Colonic mucosa (tissue), 4 donors: Measurements from ENCODE around the gene DLL4. TPM values are rescaled to one million over a fixed set of nuclear protein-coding genes. Genes with fewer than 3 reads are reported as not detected.
"Not testable (repeated sequence)": the region's sequence is repeated elsewhere in the genome, so short reads cannot be mapped to it uniquely, and the experiment has no call there.

Experiments used
- DNase-seq: peaks from one replicate; pipeline ENCODE4 v3.0.0-alpha.2; 2020
- H3K27ac ChIP-seq: fragments of 200-600 bp; one replicate; pipeline ENCODE4 v1.8.0; 2021
- H3K27me3 ChIP-seq: fragments of 200-600 bp; one replicate; pipeline ENCODE4 v1.8.0; 2021
- H3K36me3 ChIP-seq: fragments of 200-600 bp; one replicate; pipeline ENCODE4 v1.8.0; 2021
- H3K4me1 ChIP-seq: fragments of 200-600 bp; one replicate; pipeline ENCODE4 v1.8.0; 2021; ENCODE audit warnings: mild to moderate bottlenecking
- H3K4me3 ChIP-seq: fragments of 200-600 bp; one replicate; pipeline ENCODE4 v1.8.0; 2021
- H3K9ac ChIP-seq, 2 donors: one replicate each; pipeline ENCODE4 v1.7.0; 2013; ENCODE audit warnings: control low read depth in 2 of 2, low read depth in 2 of 2, low read length in 2 of 2
- H3K9me3 ChIP-seq: fragments of 200-600 bp; one replicate; pipeline ENCODE4 v1.8.0; 2021
- CTCF ChIP-seq: fragments of 200-600 bp; IDR thresholded peaks from one replicate; pipeline ENCODE4 v1.8.0; 2022; ENCODE audit warnings: antibody characterized with exemption, mild to moderate bottlenecking
- intact Hi-C: fragments of 100-400 bp; cut with DNase I; formaldehyde crosslinking; loops from one replicate; pipeline ENCODE4 v1.14.1; 2022
- total RNA-seq, 2 donors: library from RNA; stranded (reverse); fragmentation: NEBNext Ultra II Directional in 1 of 2; extraction: Animal tissue kit (Norgen Biotek cat#: 25700) in 1 of 2; gene quantifications; one replicate each; pipeline ENCODE4 v1.2.1, GENCODE V29; 2021
- donor health status: healthy.
- donor health status: DM: no; HTN: no; CAD: no.
- donor health status: DM: no; HTN: no; CAD: no.

DLL4 gene
- total RNA-seq, 2 donors from 2014 or later = 18.5 to 21.6 TPM

GRCh38 chr15:40953713-40954074 is 24.6 kb downstream of the DLL4 start:
- Histone ChIP-seq H3K27ac (peak overlapping the region; percentile 81), H3K9me3 (no peaks in the 10 kb centered on the region), H3K9ac (peak overlapping the region; percentile 81 to 88), H3K36me3 (no peaks in the 10 kb centered on the region), H3K4me3 (peak overlapping the region; percentile 74), H3K27me3 (no peaks in the 10 kb centered on the region), H3K4me1 (peaks cover 9% of the 10 kb centered on the region)
- no peak for DNase-seq
- intact Hi-C loops = no loop called here
- no peak for TF ChIP-seq CTCF

- H3K9me3 ChIP-seq, intact Hi-C loops, H3K4me1 ChIP-seq, H3K36me3 ChIP-seq, H3K9ac ChIP-seq, H3K27ac ChIP-seq, DNase-seq, H3K27me3 ChIP-seq: not testable (repeated sequence)
- peak overlapping the region; percentile 74 for H3K4me3 ChIP-seq
These were observed 25.2 kb downstream of the DLL4 start for GRCh38 chr15:40954158-40954848.

- intact Hi-C loops = no loop called here
- no peak for DNase-seq
- H3K9ac ChIP-seq = no peak overlapping the region
- H3K36me3 ChIP-seq = no peaks in the 10 kb centered on the region
- TF ChIP-seq CTCF = no peak
- no peak overlapping the region for H3K4me3 ChIP-seq
- H3K9me3 ChIP-seq = no peaks in the 10 kb centered on the region
- H3K4me1 ChIP-seq = peaks cover 11% of the 10 kb centered on the region
- H3K27ac ChIP-seq = no peak overlapping the region
- H3K27me3 ChIP-seq = no peaks in the 10 kb centered on the region
These were observed 26.2 kb downstream of the DLL4 start for GRCh38 chr15:40955141-40955903.

- TF ChIP-seq CTCF = no peak
- no peaks in the 10 kb centered on the region for H3K27me3 ChIP-seq
- H3K4me3 ChIP-seq = no peak overlapping the region
- H3K36me3 ChIP-seq = no peaks in the 10 kb centered on the region
- DNase-seq = no peak
- H3K9me3 ChIP-seq = no peaks in the 10 kb centered on the region
- H3K9ac ChIP-seq = peak overlapping the region in 1 of 2 donors; percentile 8
- H3K4me1 ChIP-seq = peaks cover 14% of the 10 kb centered on the region
- no peak overlapping the region for H3K27ac ChIP-seq
- intact Hi-C loops = no loop called here
These were observed 26.9 kb downstream of the DLL4 start for GRCh38 chr15:40955930-40956540.

GRCh38 chr15:40956541-40956982 is 27.4 kb downstream of the DLL4 start:
- peak overlapping the region in 1 of 2 donors; percentile 6 for H3K9ac ChIP-seq
- no peak for TF ChIP-seq CTCF
- H3K4me3 ChIP-seq = no peak overlapping the region
- no peak overlapping the region for H3K27ac ChIP-seq
- no peaks in the 10 kb centered on the region for H3K9me3 ChIP-seq
- intact Hi-C loops = no loop called here
- no peaks in the 10 kb centered on the region for H3K36me3 ChIP-seq
- H3K4me1 ChIP-seq = peaks cover 14% of the 10 kb centered on the region
- no peak for DNase-seq
- H3K27me3 ChIP-seq = no peaks in the 10 kb centered on the region
